Endothelial cell of umbilical vein (primary cell): ENCODE measurements around the gene MBTPS1. TPM values are rescaled to one million over a fixed set of nuclear protein-coding genes. Genes with fewer than 3 reads are reported as not detected.

Source experiments
- BruUV-seq: library from RNA; stranded (reverse); fragments of 400-500 nt; replicated peaks from 2 replicates; lab custom pipeline; 2021; lab: Mats Ljungman, UMichigan
- CTCF ChIA-PET: fragments of 300-600, 350-600 bp; sonication (Branson Sonifier 250); formaldehyde crosslinking; loops from one replicate; lab custom pipeline; 2021; ENCODE audit warnings: antibody characterized with exemption, inconsistent platforms; lab: Charles Lee
- POLR2A ChIA-PET: fragments of 300-600, 350-600 bp; sonication (Branson Sonifier 250); formaldehyde crosslinking; loops from one replicate; lab custom pipeline; 2021; ENCODE audit warnings: antibody characterized with exemption, inconsistent platforms; lab: Charles Lee
- DNase-seq: peaks from one replicate; pipeline ENCODE4 v3.0.0-alpha.2; 2011; ENCODE audit warnings: low read depth, low spot score
- FAIRE-seq: peaks from 2 replicates; lab custom pipeline; 2011; peaks lifted over from hg19 to GRCh38; lab: Jason Lieb, UNC
- H2AFZ ChIP-seq: 2 replicates; pipeline ENCODE4 v1.6.0; 2012; ENCODE audit warnings: low read depth, low read length, control low read depth, inconsistent platforms
- H3K27ac ChIP-seq: 2 replicates; pipeline ENCODE4 v1.5.1; 2011; ENCODE audit warnings: low read depth, mild to moderate bottlenecking, control low read depth, low read length, moderate library complexity; ENCODE audit not compliant: insufficient read depth
- H3K27me3 ChIP-seq, 2 experiments: 2 replicates each; pipeline versions ENCODE4 v1.6.0 to v1.6.1; 2011; ENCODE audit warnings: low read length in 2 of 2, mixed read lengths in 1 of 2; ENCODE audit not compliant: control insufficient read depth in 2 of 2, insufficient read depth in 2 of 2
- H3K36me3 ChIP-seq, 2 experiments: 2 replicates in 1 of 2; 3 replicates in 1 of 2; pipeline ENCODE4 v1.5.1; 2011; ENCODE audit warnings: low read length in 2 of 2, mild to moderate bottlenecking in 1 of 2, moderate library complexity in 1 of 2; ENCODE audit not compliant: control insufficient read depth in 2 of 2, insufficient read depth in 2 of 2; ENCODE audit errors: extremely low read depth in 1 of 2
- H3K4me1 ChIP-seq: 3 replicates; pipeline ENCODE4 v1.5.1; 2011; ENCODE audit warnings: mild to moderate bottlenecking, low read length; ENCODE audit not compliant: control insufficient read depth, insufficient read depth; ENCODE audit errors: extremely low read depth
- H3K4me2 ChIP-seq: 2 replicates; pipeline ENCODE4 v1.6.1; 2011; ENCODE audit warnings: low read length, control low read depth, mixed read lengths; ENCODE audit not compliant: insufficient read depth
- H3K4me3 ChIP-seq, 3 experiments: fragments of 200-600 bp in 1 of 3; sonication (generic), shearing (Covaris generic) in 1 of 3; replicated peaks in 1 of 3; 2 replicates each; pipeline ENCODE4 v1.5.1; 2011 to 2016; ENCODE audit warnings: control low read depth in 3 of 3, low read length in 3 of 3, mild to moderate bottlenecking in 2 of 3, inconsistent platforms in 1 of 3, low read depth in 1 of 3, moderate library complexity in 1 of 3; ENCODE audit not compliant: insufficient read depth in 1 of 3
- H3K79me2 ChIP-seq: 2 replicates; pipeline ENCODE4 v1.6.0; 2012; ENCODE audit warnings: low read length, inconsistent platforms; ENCODE audit not compliant: control insufficient read depth, insufficient read depth
- H3K9ac ChIP-seq: replicated peaks from 2 replicates; pipeline ENCODE3; 2011; ENCODE audit warnings: low read length, control low read depth; ENCODE audit not compliant: insufficient read depth; ENCODE audit errors: extremely low read depth
- H3K9me1 ChIP-seq: replicated peaks from 3 replicates; pipeline ENCODE4 v1.6.0; 2011; ENCODE audit warnings: mild to moderate bottlenecking, low read length; ENCODE audit not compliant: control insufficient read depth, insufficient read depth; ENCODE audit errors: extremely low read depth
- H3K9me3 ChIP-seq: replicated peaks from 2 replicates; pipeline ENCODE4 v1.5.1; 2012; ENCODE audit warnings: low read length, inconsistent platforms; ENCODE audit not compliant: control insufficient read depth, insufficient read depth
- H4K20me1 ChIP-seq: replicated peaks from 2 replicates; pipeline ENCODE3; 2011; ENCODE audit warnings: mild to moderate bottlenecking, low read length; ENCODE audit not compliant: control insufficient read depth, insufficient read depth; ENCODE audit errors: extremely low read depth
- EZH2 ChIP-seq: IDR thresholded peaks from 2 replicates; pipeline ENCODE4 v1.6.1; 2012; ENCODE audit warnings: borderline replicate concordance, low read depth, mild to moderate bottlenecking, moderate library complexity, low read length, inconsistent platforms; ENCODE audit not compliant: severe bottlenecking
- JUN ChIP-seq: IDR thresholded peaks from 2 replicates; pipeline ENCODE4 v1.6.1; 2011; ENCODE audit warnings: borderline replicate concordance, low read depth; ENCODE audit not compliant: insufficient read length, insufficient read depth
- POLR2AphosphoS5 ChIP-seq: IDR thresholded peaks from 2 replicates; pipeline ENCODE4 v1.6.1; 2012; ENCODE audit warnings: low read depth, mild to moderate bottlenecking, control low read depth, low read length, moderate library complexity; ENCODE audit not compliant: insufficient read depth
- dilution Hi-C: fragments of 300-500 bp; cut with MboI; formaldehyde crosslinking; loops from one replicate; pipeline ENCODE4 v1.15.0; 2019; ENCODE audit warnings: low sequenced_read_pairs; ENCODE audit not compliant: extremely low pct_ligation_motif_present
- intact Hi-C: fragments of 100-400 bp; cut with micrococcal nuclease; formaldehyde crosslinking; loops from one replicate; pipeline ENCODE4 v1.10.0; 2022
- polyA plus RNA-seq, 4 experiments: library from polyadenylated mRNA; depleted of rRNA in 3 of 4; stranded (reverse) in 3 of 4; unstranded in 1 of 4; fragments of >200 nt; gene quantifications; 2 replicates each; pipeline versions ENCODE4 v1.2.1 to v1.2.3, GENCODE V29; 2011 to 2012; ENCODE audit warnings: missing spikeins in 1 of 4
- total RNA-seq: library from RNA; stranded (reverse); gene quantifications from 2 replicates; pipeline ENCODE4 v1.2.3, GENCODE V29; 2021
- TF ChIP-seq, protein P1 (sequence below), 2 donors: IDR thresholded peaks; 1 replicate in 1 of 2; 2 replicates in 1 of 2; pipeline ENCODE4 v1.5.1; 2011; ENCODE audit warnings: low read length in 2 of 2, mild to moderate bottlenecking in 2 of 2, moderate library complexity in 2 of 2, control low read depth in 1 of 2, inconsistent platforms in 1 of 2, low read depth in 1 of 2; ENCODE audit not compliant: insufficient read depth in 1 of 2; ENCODE audit errors: extremely low read depth in 1 of 2
- TF ChIP-seq, protein P2 (sequence below): IDR thresholded peaks from 2 replicates; pipeline ENCODE4 v1.6.1; 2011; ENCODE audit not compliant: insufficient read depth, insufficient read length

The MBTPS1 gene
- total and polyA plus RNA-seq, 2 donors (not counting 3 experiments of a cell fraction or from before 2014, with no cell fraction given) = 82.3 to 99.6 TPM

DNA sequence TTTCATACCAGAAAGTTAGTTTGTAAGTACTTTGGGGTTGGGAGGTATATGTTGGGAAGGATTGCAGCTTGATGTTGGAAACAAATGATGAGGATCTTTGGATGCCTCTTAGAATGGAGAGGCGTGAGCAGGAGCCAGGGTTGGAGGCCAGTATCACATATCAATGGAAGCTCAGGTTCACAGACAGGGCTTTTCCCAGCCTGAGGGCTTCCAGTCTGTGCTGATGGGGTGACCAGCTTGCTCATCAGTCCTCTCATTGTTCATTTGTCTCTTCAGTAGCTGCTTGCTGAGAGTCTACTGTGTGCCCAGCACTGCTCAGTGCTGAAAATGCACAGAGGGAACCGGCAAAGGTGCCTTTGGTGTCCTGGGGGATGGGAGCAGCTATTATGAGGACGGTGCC, 34.2 kb upstream of the MBTPS1 start:
- ChIA-PET POLR2A (no interaction called here), CTCF (interaction anchor here (2.2 kb wide), 1 partner anchor 36 kb away, joined by 12 read pairs; the partner anchor contains the start of gene TAF1C)
- no peaks in the 10 kb centered on the region for H3K36me3 ChIP-seq
- FAIRE-seq (no peak), DNase-seq (no peak)
- H3K9me1 ChIP-seq = no peaks in the 10 kb centered on the region
- H3K4me1 ChIP-seq = no peaks in the 10 kb centered on the region
- H3K27me3 ChIP-seq = peaks cover 4 to 8% of the 10 kb centered on the region in 2 experiments
- no peak overlapping the region for H3K27ac ChIP-seq
- intact Hi-C loops (no loop called here), dilution Hi-C loops (no loop called here)
- BruUV-seq = no TSS peak
- H3K4me2 ChIP-seq = no peak overlapping the region
- no peak overlapping the region for H2AFZ ChIP-seq
- H3K9ac ChIP-seq = no peak overlapping the region
- no peaks in the 10 kb centered on the region for H3K79me2 ChIP-seq
- H3K9me3 ChIP-seq = no peaks in the 10 kb centered on the region
- no peak overlapping the region for H3K4me3 ChIP-seq
- H4K20me1 ChIP-seq = no peaks in the 10 kb centered on the region
- TF ChIP-seq, protein P1, sequence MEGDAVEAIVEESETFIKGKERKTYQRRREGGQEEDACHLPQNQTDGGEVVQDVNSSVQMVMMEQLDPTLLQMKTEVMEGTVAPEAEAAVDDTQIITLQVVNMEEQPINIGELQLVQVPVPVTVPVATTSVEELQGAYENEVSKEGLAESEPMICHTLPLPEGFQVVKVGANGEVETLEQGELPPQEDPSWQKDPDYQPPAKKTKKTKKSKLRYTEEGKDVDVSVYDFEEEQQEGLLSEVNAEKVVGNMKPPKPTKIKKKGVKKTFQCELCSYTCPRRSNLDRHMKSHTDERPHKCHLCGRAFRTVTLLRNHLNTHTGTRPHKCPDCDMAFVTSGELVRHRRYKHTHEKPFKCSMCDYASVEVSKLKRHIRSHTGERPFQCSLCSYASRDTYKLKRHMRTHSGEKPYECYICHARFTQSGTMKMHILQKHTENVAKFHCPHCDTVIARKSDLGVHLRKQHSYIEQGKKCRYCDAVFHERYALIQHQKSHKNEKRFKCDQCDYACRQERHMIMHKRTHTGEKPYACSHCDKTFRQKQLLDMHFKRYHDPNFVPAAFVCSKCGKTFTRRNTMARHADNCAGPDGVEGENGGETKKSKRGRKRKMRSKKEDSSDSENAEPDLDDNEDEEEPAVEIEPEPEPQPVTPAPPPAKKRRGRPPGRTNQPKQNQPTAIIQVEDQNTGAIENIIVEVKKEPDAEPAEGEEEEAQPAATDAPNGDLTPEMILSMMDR (IDR thresholded peaks at IDR 0.05; ENCODE audit: extremely low read depth in 1 of 2, insufficient read depth in 1 of 2, low read depth in 1 of 2, low read length in 2 of 2) = no peak
- no peak for TF ChIP-seq JUN

DNA sequence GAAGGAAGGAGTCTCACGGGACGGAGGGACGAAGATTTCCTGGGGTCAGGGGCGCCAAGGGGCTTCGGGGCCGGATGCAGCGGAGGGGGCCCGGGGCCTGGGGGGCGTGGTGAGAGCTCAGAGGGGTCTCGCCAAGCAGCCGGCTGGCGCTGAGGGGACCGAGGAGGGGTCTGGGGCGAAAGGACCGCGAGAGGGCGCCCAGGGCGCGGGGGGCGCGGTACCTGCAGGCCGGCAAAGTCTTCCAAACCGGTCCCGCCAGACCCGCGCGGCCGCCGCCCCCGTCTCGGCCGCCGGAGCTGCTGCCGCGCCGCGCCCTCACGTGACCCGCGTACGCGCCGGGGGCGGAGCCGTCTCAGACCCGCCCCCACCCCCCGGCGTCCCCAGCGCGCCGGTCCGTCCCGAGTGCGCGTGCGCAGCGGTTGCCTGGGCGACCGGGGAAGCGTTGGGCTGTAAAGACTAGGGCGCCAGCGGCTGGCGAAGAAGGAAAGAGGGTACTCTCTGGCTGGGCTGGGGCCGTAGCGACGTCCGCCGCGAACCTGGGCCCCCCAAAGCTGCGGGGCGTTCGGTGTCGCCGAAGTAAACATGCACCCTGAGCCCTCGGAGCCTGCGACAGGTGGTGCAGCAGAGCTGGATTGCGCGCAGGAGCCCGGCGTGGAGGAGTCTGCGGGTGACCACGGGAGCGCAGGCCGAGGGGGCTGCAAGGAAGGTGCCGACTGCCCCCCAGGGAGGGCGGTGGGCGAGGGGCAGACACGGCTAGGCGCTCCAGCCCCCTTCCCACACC, 28.3 kb upstream of the MBTPS1 start, which contains the start of the genes DNAAF1 and HSDL1:
Gene DNAAF1, plus strand, starts transcription at position 450 of the 781 bp plus-strand sequence. Its CDS starts 133 bp downstream, at position 583.
Gene HSDL1, minus strand, starts transcription at position 319 of the 781 bp plus-strand sequence. CDS start 13,856 bp downstream, outside the sequence.
- no TSS peak for BruUV-seq
- ChIA-PET POLR2A (interaction anchor here (1.0 kb wide), 1 partner anchor 28 kb away, joined by 4 read pairs; the partner anchor contains the start of gene MBTPS1), CTCF (interaction anchor here (1.1 to 2.3 kb wide), 4 partner anchors 11 to 60 kb away, joined by 4 to 12 read pairs (median 5); partner anchors contain the start of genes MBTPS1 and TAF1C)
- no peaks in the 10 kb centered on the region for H3K9me3 ChIP-seq
- TF ChIP-seq, protein P2, sequence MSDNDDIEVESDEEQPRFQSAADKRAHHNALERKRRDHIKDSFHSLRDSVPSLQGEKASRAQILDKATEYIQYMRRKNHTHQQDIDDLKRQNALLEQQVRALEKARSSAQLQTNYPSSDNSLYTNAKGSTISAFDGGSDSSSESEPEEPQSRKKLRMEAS = peak; percentile 76
- TF ChIP-seq POLR2AphosphoS5 (peak; percentile 79), EZH2 (no peak)
- H3K4me1 ChIP-seq = peaks cover 5% of the 10 kb centered on the region
- peak within 1 kb of the TSS; percentile 80 for H3K4me2 ChIP-seq
- H3K27me3 ChIP-seq = peaks cover 0 to 4% of the 10 kb centered on the region in 2 experiments
- H2AFZ ChIP-seq = peak within 1 kb of the TSS; percentile 100
- peaks cover 10% of the 10 kb centered on the region for H3K79me2 ChIP-seq
- peak within 1 kb of the TSS; percentile 65 to 91 (median 85) for H3K4me3 ChIP-seq
- no peaks in the 10 kb centered on the region for H3K36me3 ChIP-seq
- H3K9me1 ChIP-seq = no peaks in the 10 kb centered on the region
- H3K9ac ChIP-seq = peak within 1 kb of the TSS; percentile 63
- H3K27ac ChIP-seq = peak within 1 kb of the TSS; percentile 34
- intact Hi-C loops (loop anchor here (1.0 to 2.0 kb wide), 3 partner anchors 28 to 40 kb away; partner anchors contain the start of gene MBTPS1), dilution Hi-C loops (no loop called here)
- DNase-seq = peak; percentile 88
- FAIRE-seq = peak; percentile 86
- peaks cover 5% of the 10 kb centered on the region for H4K20me1 ChIP-seq
